GM18505 (cell line): ENCODE data around the gene SFXN5.

ENCODE experiments used
- ATAC-seq: cut with Tn5 transposase; IDR thresholded peaks from one replicate; pipeline ENCODE4 v1.9.1; 2021; ENCODE audit not compliant: unreplicated experiment
- POLR2A ChIP-seq: IDR thresholded peaks from 4 replicates; pipeline ENCODE4 v1.6.1; 2011; ENCODE audit warnings: borderline replicate concordance; ENCODE audit not compliant: insufficient read depth, insufficient read length; ENCODE audit errors: extremely low read depth

Gene SFXN5

GRCh38 chr2:72991980-72992733 is 79.4 kb downstream of the SFXN5 start:
- TF ChIP-seq POLR2A: no peak
- ATAC-seq: no peak

- TF ChIP-seq POLR2A: no peak
- no peak for ATAC-seq
These were observed 80.1 kb downstream of the SFXN5 start for GRCh38 chr2:72991439-72991725.

- TF ChIP-seq POLR2A: no peak
- ATAC-seq: no peak
These were observed 80.6 kb downstream of the SFXN5 start for GRCh38 chr2:72990695-72991438.

GRCh38 chr2:72989770-72990556 is 81.5 kb downstream of the SFXN5 start:
- ATAC-seq: no peak
- TF ChIP-seq POLR2A: no peak

- ATAC-seq: no peak
- TF ChIP-seq POLR2A: no peak
These were observed 82.7 kb downstream of the SFXN5 start for GRCh38 chr2:72988726-72989273.

GRCh38 chr2:72988041-72988440 is 83.5 kb downstream of the SFXN5 start:
- ATAC-seq: no peak
- TF ChIP-seq POLR2A: no peak

GRCh38 chr2:72985891-72986683 is 85.4 kb downstream of the SFXN5 start:
- TF ChIP-seq POLR2A: no peak
- no peak for ATAC-seq

- TF ChIP-seq POLR2A: no peak
- no peak for ATAC-seq
These were observed 86.4 kb downstream of the SFXN5 start for GRCh38 chr2:72985136-72985535.

GRCh38 chr2:72984172-72984671 is 87.3 kb downstream of the SFXN5 start:
- ATAC-seq: no peak
- TF ChIP-seq POLR2A: no peak

GRCh38 chr2:72983500-72984161 is 87.9 kb downstream of the SFXN5 start:
- ATAC-seq: no peak
- TF ChIP-seq POLR2A: no peak

GRCh38 chr2:72982781-72983499 is 88.6 kb downstream of the SFXN5 start:
- ATAC-seq: no peak

More at GRCh38 chr2:72982781-72983499, 88.6 kb downstream of the SFXN5 start:
- no peak for TF ChIP-seq POLR2A
